Embryonic facial prominence (tissue), 1 donor: ENCODE results near the gene HPS1.
A peak's percentile ranks its signal among the peaks of the same experiment; 100 is the strongest.

Experiments used
- DNase-seq: peaks from one replicate; pipeline ENCODE4 v3.0.0-alpha.2; 2016; ENCODE audit errors: extremely low spot score

Gene HPS1

DNA sequence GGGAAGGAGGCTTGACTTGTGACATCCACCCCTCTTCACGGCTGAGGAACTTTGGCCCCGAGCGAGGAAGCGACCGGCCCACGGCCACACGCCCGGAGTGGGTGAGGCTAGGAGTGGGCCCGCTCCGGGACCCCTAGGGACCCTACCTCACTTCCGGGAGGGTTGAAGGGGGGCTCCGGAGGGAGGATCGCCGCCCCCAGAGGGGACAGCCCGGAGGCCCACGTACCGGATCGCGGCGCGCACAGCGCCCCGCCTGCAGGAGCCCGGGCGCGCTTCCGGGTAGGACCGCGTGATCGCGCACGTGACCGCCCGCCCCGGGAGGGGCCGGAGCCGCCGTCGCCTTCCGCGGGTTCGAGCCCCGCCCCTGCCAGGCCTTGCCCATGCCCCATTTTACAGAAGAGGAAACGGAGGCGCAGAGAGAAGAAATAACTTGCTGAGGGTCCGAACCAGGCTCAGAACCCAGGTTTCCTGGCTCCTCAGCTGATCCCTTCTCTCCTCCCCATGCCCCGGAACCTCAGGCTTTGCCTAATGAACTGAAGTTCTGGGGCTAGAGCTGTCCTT, at the start of gene HPS1:
Gene HPS1, minus strand, starts transcription at position 275 of the 561 bp plus-strand sequence. CDS start 3,695 bp downstream, outside the sequence.
- peak; percentile 53 for DNase-seq

GRCh38 chr10:98492763-98493162, 46.0 kb upstream of the HPS1 start:
- no peak for DNase-seq

- DNase-seq = no peak
Observed at GRCh38 chr10:98489561-98490481, 43.1 kb upstream of the HPS1 start.

- no peak for DNase-seq
Observed at GRCh38 chr10:98488669-98489430, 42.1 kb upstream of the HPS1 start.

DNA sequence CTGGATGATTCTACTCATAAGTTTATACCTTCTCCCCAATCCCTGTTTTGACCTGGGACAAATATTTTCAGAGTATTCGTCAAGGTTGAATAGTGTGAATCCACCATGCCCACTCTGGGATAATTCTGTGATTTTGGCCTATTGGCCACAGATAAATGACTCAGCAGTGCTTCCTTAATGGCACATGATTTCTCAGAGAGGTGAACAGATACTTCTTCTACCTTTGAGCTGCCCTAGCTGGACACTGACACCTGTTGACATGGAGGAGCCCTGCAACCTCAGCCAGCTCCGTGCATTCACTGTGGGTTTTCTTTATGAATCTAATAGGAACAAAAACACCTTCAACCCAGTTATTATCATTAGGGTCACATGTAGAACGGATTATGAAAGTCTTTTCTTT, 40.9 kb upstream of the HPS1 start:
- no peak for DNase-seq

DNA sequence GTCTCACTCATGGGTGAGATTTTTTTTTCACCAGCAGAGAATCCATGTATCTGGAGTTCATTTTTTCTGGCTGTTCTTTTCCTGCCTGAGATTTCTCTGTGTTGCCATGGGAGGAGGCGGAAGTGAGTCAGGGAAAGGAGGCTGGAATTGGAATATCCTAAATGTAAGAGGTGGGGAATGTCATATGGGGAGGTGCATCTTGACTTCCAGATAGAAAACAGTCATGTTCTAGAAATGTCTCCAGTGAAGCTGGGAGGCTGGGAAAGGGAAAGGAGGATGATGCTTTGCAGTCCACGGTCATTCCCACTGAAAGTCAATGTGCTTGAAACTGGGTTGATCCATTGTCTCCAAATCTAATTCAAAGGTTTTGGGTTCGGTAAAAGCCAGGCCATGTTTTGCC, 39.7 kb upstream of the HPS1 start:
- DNase-seq = no peak

DNA sequence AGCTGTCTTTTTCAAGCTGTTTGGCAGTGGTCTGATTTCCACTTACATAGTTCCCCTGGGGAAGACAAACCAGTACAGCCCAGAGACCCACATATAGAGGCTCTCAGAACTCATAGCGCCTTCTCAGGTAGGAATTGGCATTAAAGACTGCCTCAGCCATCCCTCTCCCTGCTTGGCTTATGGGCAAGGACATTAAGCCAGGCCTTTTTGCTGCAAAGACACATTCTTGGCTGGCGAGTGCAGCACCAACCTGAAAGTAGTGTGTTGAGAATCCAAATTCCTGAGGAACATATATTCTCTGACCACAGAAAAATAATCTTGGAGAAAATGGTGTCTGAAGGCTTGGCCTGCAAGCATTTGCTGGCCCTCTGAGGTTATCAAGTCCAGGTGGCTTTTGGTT, 39.2 kb upstream of the HPS1 start:
- DNase-seq = no peak

GRCh38 chr10:98483658-98484057, 36.9 kb upstream of the HPS1 start:
- DNase-seq = no peak

DNA sequence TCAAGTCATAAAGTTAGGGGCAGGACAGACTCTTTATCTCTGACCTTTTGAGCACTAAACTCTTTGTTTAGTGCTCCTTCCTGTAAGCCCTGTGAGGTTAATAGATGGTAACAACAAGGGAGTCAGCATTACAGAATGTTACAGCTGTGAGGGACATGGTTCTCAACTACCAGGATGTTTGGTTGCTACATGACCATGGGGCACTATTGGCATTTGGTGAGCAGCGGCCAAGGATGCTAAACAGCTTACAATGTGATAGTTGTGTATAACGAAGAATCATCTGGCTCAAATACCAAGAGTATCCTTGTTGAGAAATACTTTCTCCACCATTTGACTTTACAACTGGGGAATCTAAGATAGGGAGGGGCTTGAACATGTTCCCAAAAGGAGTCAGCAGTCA, 35.4 kb upstream of the HPS1 start:
- DNase-seq = no peak

DNA sequence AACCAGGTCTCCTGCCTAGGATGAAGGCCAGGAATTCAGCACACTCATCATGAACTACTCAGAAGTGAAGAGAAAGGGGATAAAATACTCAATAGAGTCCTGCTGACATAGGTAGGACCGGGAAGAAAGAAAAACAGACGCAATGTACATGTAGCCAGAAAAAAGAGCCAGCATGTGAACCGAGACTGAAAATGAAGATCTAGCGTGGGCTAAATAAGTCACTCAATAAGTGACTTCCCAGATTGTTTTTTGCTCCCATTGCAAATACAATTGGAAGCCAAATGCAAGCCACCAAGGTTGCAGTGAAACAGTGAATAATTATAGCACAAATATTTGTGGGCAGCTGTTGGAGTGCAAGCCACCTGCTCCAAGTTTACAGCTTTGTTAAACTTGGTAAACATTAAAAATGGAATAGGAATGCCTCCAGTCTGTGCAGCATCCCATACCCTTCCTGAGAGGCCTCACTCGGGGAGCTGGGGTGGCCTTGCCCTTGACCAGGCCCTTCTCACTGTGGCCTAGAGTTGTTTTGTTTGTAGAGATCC, 34.7 kb upstream of the HPS1 start:
- DNase-seq = no peak

- DNase-seq = no peak
Observed at GRCh38 chr10:98478430-98479222, 31.9 kb upstream of the HPS1 start.

DNA sequence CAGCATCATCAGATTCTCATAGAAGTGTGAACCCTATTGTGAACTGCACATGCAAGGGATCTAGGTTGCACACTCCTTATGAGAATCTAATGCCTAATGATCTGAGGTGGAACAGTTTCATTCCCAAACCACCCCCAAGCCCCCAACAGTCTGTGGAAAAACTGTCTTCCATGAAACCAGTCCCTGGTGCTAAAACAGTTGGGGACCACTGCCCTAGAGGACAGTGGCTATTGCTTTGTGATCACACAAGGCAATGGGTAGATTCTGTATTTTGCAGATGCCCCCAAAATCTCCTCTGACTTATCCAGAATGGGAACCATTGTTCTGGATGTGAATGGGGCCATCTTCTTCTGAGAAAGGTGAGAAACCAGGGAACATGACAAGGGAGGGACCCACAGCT, 31.1 kb upstream of the HPS1 start:
- no peak for DNase-seq

DNA sequence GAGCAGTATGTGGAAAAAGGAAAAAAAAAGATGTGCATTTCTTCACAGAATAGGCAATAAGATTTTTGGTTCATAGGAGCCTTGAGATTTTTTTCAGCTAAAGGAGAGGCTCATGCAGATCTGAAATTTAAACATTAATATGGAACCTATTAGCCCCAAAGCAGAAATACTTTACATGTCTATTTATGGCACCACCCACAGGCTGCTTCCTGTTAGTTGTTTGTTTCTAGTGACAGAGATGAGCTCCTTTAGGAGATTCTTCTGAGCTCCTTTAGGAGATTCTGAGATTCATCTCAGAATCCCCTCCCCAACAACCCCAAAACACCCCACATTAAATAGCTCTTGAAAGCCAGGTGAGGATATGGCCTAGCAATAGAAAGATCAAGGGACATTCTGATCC, 27.9 kb upstream of the HPS1 start:
- DNase-seq = no peak

GRCh38 chr10:98472196-98472595, 25.5 kb upstream of the HPS1 start:
- DNase-seq = no peak

DNA sequence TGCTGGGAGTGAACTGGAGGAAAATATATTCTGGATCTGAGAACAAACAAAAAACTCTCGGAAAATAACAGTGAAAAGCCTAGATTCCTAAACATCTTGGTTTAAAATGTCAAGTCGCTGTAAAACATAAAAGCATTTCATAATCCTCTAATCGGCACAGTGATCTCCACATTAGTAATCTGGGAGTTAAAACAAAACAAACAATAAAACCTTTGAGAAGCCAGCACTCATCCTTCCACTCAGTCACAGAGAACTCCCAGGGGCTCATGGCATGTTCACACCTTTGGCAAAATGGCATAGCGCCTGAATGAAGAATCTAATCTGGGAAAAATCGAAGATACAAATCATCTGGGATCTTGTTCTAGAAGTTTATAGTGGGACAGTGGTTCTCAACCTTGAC, 24.1 kb upstream of the HPS1 start:
- no peak for DNase-seq

DNA sequence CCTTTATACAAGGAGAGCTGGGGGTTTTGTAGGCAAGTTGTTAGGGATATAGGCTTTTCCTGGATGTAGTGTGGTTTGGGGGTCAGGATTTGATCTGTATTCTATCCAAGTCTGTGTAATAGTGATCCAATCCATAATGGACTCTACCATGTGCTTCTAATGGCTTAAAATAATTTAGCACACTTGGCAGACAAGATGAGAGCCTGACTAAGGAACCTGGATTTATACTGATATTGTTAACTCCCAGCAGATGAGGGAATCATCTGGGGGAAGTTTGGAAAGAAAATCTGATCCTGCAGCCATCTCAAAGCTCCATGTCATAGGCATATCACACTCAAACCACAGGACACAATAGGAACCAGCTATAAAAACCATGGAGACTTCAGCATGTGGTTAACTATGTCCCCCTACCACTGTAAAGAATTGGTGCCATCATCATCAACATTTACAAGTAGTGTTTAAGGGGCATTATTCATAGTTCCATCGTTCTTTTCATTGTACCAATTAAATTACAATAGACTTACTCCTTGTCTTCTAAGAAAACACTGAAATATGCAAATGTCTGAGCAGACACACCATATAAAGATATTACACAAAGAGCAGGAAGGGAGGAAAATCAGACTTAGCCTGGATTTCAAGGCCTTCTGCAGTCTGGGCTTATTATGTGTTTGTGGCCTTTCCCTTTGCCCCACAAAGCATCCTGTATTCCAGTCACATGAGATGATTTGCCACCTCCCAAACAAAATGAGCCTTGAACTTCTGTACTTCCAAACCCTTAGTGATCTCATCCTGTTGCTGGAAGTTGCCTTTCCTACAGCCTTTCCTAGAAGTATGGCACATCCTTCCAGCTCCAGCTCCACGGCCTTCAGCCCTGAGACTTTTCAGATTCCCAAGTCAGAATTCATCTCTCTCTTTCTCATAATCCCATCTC, 22.5 kb upstream of the HPS1 start:
- DNase-seq = no peak

GRCh38 chr10:98467506-98468318, 21.0 kb upstream of the HPS1 start:
- DNase-seq = peak; percentile 69

GRCh38 chr10:98466861-98467505, 20.2 kb upstream of the HPS1 start:
- DNase-seq = no peak

DNA sequence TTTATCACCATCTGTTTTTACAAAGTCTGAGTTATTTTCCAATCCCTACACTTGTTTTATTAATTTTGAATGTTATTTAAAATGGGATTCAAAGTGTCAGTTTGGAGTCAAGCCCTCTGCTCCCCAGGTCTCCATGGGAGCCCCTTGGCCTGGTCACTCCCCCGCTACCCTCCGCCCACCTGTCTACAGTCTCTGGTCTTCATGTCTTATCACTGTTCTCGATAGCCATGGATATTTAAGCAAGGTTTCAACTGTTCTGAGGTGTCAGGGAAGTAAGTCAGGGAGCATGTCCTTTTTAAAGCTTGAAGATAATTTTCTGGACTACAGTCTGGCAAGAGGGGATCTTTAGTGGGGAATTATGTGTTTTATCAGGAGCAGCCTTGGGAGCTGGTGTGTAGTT, 19.1 kb upstream of the HPS1 start:
- no peak for DNase-seq
